UCSD-AML1 (cell line): ENCODE measurements around the gene COL15A1.

ENCODE experiments used
- DNase-seq: peaks from one replicate; lab custom pipeline; 2025; ENCODE audit not compliant: unreplicated experiment; lab: John Stamatoyannopoulos, UW

COL15A1 gene

GRCh38 chr9:99103901-99104458 is 160.3 kb downstream of the COL15A1 start:
- no peak for DNase-seq

- peak; percentile 98 for DNase-seq
These were observed 160.9 kb downstream of the COL15A1 start, which contains the start of gene TGFBR1 for GRCh38 chr9:99104459-99105151. Gene TGFBR1 (plus strand): TSS chr9:99105113. CDS start chr9:99105206, 93 bp downstream.

- DNase-seq = peak; percentile 64
These were observed 161.7 kb downstream of the COL15A1 start for GRCh38 chr9:99105152-99106043.

- DNase-seq = no peak
These were observed 162.3 kb downstream of the COL15A1 start for GRCh38 chr9:99106044-99106375.

DNA sequence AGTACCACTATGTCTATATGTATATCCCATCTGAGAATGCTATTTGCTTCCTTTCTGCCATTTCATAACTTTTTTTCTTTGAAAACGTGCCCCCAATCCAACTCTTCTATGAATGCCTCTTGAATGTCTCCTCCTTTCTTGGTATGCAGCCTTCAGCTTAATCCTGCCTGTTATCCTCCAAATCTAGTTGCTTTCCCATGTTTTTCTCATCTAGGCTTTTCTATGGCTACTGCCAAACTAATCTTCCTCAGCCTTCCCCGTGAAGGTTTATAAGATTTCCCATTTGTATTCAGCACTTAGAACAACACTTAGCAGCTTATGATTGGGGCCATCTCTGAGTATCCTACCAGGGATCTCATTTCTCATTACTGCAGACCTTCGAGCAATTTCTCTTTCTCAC is 163.7 kb downstream of the COL15A1 start:
- no peak for DNase-seq

DNA sequence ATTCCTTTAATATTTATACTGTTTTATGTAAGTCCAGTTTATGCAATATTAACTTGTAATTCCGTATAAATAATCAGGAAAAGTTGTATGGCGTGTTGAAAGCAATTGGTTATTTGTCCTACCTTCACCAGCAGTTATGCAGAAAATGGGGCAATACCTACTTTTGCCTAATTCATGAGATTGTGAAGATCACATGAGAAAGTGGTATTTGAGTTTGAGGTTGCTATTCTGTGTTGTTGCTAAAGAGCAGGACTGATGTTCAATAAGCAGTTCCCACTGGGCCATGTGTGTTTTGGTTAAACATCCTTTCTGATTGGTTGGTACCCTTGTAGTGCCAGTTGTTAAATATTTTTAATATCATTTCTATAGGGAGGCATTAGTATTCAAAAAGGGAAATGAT is 164.4 kb downstream of the COL15A1 start:
- no peak for DNase-seq

DNA sequence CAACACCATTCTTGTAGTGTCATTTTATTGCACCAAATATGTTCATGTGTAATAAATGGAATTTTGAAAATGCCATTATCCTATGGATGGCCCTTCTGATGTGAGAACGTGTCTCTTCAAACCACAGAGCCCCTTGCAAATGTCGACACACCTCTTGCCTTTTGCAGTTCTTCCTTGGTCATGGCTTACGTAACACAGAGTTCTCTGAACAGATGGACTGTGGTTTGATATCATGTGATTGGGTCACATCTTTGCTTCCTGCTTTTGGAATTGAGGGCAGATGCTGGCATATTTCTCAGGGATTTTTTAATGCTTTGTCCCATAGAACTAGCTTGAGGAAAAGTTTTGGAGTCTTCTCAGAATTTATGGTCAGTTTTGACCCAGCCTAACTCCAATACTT is 165.8 kb downstream of the COL15A1 start:
- DNase-seq = no peak

GRCh38 chr9:99112750-99113413 is 169.2 kb downstream of the COL15A1 start:
- no peak for DNase-seq

DNA sequence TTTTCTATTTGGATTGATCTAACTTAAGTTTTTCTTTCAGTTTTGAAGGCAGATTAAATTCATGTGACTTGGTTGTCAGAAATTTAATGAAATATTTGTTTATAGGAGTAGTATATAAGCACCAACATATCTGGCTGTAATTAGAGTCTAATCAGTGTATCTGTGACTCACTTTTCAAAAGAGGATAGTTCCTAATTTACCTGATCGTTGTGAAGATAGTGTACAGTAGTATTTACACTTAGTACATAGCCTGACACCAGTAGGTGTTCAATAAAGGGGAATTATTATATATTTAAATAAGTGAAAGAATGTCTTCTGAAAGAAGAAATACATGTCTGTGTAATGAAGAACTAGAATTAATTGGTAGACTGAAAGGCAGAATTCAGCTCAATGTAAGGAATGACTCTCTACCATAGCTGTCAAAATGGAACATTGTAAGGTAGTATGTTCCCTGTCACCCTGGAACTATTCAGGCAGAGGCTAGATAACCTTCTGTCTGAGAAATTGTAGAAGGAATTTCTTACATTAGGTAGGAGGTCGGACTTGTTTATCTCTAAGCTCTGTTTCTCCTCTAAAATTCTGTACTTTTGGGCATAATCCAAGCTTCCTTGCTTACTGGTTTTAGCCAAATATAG is 169.8 kb downstream of the COL15A1 start:
- no peak for DNase-seq

- DNase-seq = no peak
These were observed 170.3 kb downstream of the COL15A1 start for GRCh38 chr9:99114049-99114440.

DNA sequence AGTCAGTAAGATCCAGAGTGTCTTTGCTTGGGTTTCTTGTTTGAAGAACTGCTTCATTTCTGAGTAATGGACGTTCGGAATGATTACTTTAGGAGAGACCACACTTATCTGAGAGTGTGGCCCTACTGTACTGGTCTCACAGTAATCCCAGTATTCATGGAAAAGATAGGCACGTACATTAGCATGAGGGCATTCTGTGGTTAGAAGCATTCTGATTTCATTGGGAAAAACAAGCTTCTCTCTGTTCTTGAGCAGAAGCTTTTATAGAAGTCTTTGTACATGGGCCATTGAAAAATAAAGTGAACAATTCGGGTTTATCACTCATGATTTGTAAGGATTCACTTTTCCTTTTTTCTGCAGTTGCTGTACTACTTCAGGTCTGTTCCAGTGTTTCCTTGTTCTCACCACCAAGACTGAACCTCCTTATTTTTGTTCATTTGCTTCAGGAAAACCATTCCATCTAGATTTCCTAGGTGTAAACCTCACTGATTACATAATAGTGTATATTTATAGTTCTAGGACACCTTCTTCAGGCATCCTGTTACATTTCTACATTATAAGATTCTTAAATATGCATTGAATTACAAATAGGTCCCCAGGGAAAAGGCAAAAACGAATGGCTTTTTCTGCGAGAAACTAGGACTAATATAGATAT is 171.3 kb downstream of the COL15A1 start:
- no peak for DNase-seq

GRCh38 chr9:99116003-99116411 is 172.3 kb downstream of the COL15A1 start:
- no peak for DNase-seq

DNA sequence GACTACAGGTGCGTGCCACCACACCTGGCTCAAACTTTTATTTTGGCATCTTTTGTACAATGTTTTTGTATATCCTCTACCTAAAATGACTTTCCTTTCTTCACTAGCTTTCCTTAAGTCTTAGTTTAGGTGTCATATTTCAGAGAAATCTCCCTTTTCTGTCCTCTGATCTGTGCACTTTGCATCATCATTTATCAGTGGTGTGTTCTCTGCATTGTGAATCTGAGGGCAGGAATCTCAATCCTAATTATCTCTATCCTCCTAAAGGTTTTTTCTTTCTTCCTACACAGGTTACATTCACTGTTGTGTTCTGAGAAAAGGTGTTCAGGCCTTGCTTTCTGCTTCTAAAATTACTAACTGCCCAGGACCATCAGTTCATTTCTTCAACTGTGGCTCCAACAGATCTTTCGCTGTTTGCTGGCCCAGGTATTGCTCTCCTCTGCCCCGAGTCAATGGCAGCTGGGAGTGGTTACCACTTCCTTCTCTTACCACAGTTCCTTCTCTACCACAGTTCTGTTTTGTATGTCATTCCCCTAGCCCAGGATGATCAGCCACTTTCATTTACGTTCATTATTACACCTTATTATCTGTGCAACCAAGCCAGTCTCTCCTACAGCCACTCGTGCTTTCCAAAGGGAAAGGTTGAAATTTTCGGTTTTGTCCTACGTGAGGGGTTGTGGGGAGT is 175.2 kb downstream of the COL15A1 start:
- peak; percentile 22 for DNase-seq

- DNase-seq = no peak
These were observed 176.4 kb downstream of the COL15A1 start for GRCh38 chr9:99119976-99120655.
